GM03348 (cell line): ENCODE results near the gene CARMIL3.
A peak's percentile ranks its signal among the peaks of the same experiment; 100 is the strongest.
"Not testable (repeated sequence)": the region's sequence is repeated elsewhere in the genome, so short reads cannot be mapped to it uniquely, and the experiment has no call there.

Source experiments
- DNase-seq: peaks from one replicate; pipeline ENCODE4 v3.0.0; 2012; ENCODE audit warnings: low spot score

CARMIL3 gene

GRCh38 chr14:24037658-24038037 lies 14.2 kb upstream of the CARMIL3 start:
- peak; percentile 3 for DNase-seq

DNA sequence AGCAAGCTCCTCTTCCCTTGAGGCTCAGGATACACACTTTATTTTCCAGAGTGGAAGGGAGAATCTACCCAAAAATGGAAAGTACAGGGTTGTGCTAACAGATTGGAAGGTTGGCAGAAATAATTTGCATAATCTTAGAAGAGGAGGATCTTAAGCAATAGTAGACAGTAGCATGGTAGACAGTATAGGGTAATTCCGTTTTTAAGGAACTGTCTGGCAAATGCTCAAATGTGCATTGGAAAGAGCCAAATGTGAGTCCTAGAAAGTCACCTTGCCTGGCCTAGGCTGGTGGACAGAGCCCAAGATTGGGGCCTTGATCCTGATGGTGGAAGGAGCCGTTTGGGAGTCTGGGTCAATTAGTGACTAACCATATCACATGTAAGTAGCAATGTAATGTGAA lies 13.1 kb upstream of the CARMIL3 start:
- DNase-seq: no peak

DNA sequence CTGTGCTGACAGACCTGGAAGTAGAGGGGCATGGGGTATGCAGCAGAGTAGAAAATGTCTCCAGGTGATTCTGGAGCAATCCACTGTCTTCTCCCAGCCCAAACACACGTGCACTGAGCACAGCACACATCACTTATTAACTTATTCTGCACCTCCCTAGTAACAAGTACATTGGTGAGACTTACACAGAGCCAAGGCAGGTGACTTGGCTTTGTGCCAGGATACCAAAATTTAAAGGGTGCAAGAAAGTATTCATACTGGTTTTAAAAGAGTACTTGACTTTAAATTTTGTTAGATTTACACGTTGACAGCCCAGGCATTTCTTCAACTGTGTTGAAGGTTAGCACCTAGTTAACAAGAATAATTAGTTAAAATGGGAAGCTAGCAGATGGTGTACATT lies 11.1 kb upstream of the CARMIL3 start:
- DNase-seq: no peak

GRCh38 chr14:24042746-24043145 lies 9.1 kb upstream of the CARMIL3 start:
- DNase-seq: no peak

GRCh38 chr14:24049002-24049401 lies 2.8 kb upstream of the CARMIL3 start:
- DNase-seq: not testable (repeated sequence)

GRCh38 chr14:24050753-24051152 lies 1.1 kb upstream of the CARMIL3 start:
- not testable (repeated sequence) for DNase-seq

GRCh38 chr14:24051176-24051788 lies 527 bp upstream of the CARMIL3 start:
- DNase-seq: no peak

GRCh38 chr14:24052656-24053547 lies 1.1 kb downstream of the CARMIL3 start:
- no peak for DNase-seq

DNA sequence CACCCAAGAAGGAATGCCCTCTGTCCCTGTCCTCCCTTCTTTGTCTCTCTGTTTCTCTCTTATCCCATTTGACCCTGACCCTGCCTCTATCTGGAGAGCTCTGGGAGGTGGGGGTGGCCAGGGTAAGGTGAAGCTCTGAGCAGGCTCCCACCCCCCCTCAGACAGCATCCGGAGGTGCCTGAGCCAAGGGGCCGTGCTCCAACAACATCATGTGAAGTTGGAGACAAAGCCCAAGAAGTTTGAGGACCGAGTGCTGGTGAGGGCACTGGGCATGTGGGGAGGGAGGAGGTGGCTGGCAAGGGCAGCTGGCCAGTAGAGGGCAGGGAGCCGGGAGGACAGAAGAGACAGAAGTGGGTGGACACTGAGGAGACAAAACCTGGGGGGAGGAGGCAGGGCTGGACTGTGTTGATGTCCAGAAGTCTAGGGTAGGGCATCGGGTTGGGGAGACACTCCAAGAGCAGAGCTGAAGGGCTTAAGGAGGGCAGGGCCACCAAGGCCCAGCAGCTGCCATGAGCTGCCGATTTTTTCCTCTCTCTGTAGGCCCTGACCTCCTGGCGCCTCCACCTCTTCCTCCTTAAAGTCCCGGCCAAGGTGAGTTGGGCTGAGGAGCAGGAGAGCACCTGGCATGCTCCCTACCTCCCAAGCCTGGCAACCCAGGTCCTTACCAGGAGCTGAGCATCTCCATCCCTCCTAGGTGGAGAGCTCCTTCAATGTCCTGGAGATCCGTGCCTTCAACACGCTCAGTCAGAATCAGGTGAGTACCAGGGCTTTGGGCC lies 1.9 kb downstream of the CARMIL3 start:
- DNase-seq: no peak

- DNase-seq: no peak
Observed at GRCh38 chr14:24054324-24054641, 2.5 kb downstream of the CARMIL3 start.

- no peak for DNase-seq
Observed at GRCh38 chr14:24054646-24055045, 2.8 kb downstream of the CARMIL3 start.

GRCh38 chr14:24055971-24056799 lies 4.4 kb downstream of the CARMIL3 start:
- no peak for DNase-seq

DNA sequence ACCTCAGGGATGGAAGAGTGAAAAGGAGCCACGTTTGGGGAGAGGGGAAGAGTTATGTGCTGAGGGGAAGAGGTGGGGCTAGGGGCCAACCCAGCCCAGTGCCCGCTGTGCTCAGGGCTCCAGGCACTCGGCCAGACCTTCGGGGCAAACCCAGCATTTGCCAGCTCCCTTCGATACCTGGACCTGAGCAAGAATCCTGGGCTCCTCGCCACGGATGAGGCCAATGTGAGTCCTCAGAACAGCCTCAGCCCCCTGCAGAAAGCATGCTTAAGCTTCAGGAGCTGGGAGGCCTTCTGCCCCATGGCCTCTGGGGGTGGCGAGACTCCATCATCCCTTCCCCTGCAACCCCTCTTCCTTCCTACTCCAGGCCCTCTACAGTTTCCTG lies 5.0 kb downstream of the CARMIL3 start:
- DNase-seq: no peak

DNA sequence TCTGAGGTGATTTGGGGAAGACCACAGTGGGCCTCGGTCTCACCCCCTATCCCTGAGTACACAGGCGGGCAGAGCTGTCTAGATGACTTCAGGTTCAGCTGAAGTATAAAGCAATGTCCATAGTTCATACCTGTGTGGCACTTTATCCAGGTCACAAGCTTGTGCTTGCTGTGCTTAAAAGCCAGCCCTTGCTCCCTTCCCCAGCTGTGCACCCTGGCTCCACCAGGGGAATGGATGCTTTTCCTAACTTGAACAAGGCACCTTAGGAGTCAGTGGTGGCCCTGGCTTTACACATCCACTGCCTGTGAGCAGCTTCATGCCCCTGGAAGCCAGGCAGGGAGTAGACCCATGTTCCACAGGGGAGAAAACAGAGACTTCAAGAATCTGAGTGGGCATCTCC lies 5.5 kb downstream of the CARMIL3 start:
- no peak for DNase-seq

DNA sequence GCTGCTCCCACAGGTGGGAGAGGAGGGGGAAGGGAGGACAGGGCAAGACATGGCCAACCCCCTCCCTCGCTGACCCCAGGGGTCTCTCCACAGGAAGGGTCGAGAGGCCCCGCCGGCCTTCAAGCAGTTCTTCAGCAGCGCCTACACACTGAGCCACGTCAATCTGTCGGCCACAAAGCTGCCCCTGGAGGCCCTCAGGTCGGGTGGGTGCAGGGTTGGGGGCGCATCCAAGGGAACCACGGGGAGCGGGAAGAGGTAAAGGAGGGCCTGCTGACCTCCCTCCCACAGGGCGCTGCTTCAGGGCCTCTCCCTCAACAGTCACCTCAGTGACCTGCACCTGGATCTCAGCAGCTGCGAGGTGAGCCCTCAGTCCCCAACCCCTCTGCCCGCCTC lies 6.1 kb downstream of the CARMIL3 start:
- DNase-seq: no peak

- DNase-seq: peak; percentile 86
Observed at GRCh38 chr14:24058260-24058950, 6.6 kb downstream of the CARMIL3 start.

DNA sequence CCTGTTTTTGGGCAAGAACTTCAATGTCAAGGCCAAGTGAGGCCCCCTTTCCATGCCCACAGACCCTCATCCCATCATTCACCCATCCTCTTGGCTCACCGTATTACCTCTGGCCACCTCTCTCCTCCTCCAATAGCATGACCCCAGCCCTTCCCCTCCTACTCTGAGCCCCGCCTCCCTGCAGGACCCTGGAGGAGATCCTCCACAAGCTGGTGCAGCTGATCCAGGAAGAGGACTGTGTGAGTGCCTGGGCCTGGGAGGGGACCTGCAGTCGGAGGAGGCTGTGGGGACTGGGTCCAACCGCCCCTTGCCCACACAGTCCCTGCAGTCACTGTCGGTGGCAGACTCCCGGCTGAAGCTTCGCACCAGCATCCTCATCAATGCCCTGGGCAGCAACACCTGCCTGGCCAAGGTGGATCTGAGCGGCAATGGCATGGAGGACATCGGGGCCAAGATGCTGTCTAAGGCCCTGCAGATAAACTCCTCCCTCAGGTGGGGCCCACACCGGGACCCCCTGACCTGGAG lies 7.2 kb downstream of the CARMIL3 start:
- no peak for DNase-seq

GRCh38 chr14:24059841-24060388 lies 8.1 kb downstream of the CARMIL3 start:
- DNase-seq: no peak

DNA sequence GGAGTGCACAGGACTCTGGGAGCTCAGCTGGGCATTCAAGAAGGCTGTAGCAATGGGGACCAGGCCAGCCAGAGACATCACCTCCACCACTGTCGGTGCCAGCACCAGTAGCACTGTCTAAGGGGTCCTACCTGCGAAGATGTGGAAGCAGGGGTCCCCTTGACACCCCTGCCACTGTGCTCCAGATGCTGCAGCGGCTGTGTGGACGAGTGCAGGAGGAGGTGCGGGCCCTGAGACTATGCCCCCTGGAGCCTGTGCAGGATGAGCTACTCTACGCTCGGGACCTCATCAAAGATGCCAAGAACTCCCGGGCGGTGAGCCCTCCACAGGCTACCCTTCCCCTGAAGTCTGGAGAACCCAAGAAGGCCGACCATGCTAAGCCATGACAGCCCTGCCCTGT lies 8.6 kb downstream of the CARMIL3 start:
- no peak for DNase-seq

- no peak for DNase-seq
Observed at GRCh38 chr14:24060984-24061913, 9.4 kb downstream of the CARMIL3 start.
